OCI-LY1 (cell line): ENCODE measurements around the gene CORIN.

Source experiments
- H2AFZ ChIP-seq: fragments of 200-600 bp; sonication (generic), shearing (Covaris generic); 2 replicates; pipeline ENCODE4 v1.6.0; 2014; ENCODE audit warnings: antibody characterized with exemption, mild to moderate bottlenecking, low read length
- H3F3A ChIP-seq: fragments of 200-600 bp; sonication (generic), shearing (Covaris generic); 2 replicates; pipeline ENCODE4 v1.6.0; 2014; ENCODE audit warnings: mild to moderate bottlenecking, antibody characterized with exemption, low read length, moderate library complexity; ENCODE audit not compliant: insufficient read depth
- H3K27ac ChIP-seq: fragments of 200-600 bp; sonication (generic); 2 replicates; pipeline ENCODE4 v1.5.1; 2014; ENCODE audit warnings: low read length, mixed run types, mild to moderate bottlenecking, low read depth; ENCODE audit not compliant: poor library complexity, severe bottlenecking
- H3K27me3 ChIP-seq: fragments of 200-600 bp; sonication (generic); 2 replicates; pipeline ENCODE4 v1.6.0; 2014; ENCODE audit warnings: antibody characterized with exemption, mild to moderate bottlenecking, low read length, moderate library complexity; ENCODE audit not compliant: insufficient read depth
- H3K36me3 ChIP-seq: fragments of 200-600 bp; sonication (generic); 2 replicates; pipeline ENCODE4 v1.6.1; 2014; ENCODE audit warnings: mild to moderate bottlenecking, antibody characterized with exemption, low read length, moderate library complexity, mixed read lengths; ENCODE audit not compliant: insufficient read depth
- H3K4me1 ChIP-seq: fragments of 200-600 bp; sonication (generic); 2 replicates; pipeline ENCODE4 v1.5.1; 2014; ENCODE audit warnings: mild to moderate bottlenecking, low read length, moderate library complexity; ENCODE audit not compliant: insufficient read depth, severe bottlenecking
- H3K4me2 ChIP-seq: fragments of 200-600 bp; sonication (generic), shearing (Covaris generic); 2 replicates; pipeline ENCODE4 v1.6.1; 2014; ENCODE audit warnings: low read length
- H3K4me3 ChIP-seq: fragments of 200-600 bp; sonication (generic); 2 replicates; pipeline ENCODE4 v1.5.1; 2014; ENCODE audit warnings: low read length, low read depth, mild to moderate bottlenecking, mixed read lengths; ENCODE audit not compliant: poor library complexity, severe bottlenecking
- H3K79me2 ChIP-seq: fragments of 200-600 bp; shearing (Covaris generic); 2 replicates; pipeline ENCODE4 v1.6.1; 2016; ENCODE audit warnings: mixed run types, low read length, mixed read lengths; ENCODE audit not compliant: insufficient read depth
- H3K9ac ChIP-seq: fragments of 200-600 bp; sonication (generic), shearing (Covaris generic); 2 replicates; pipeline ENCODE4 v1.6.1; 2014; ENCODE audit warnings: mild to moderate bottlenecking, low read length, mixed read lengths
- H3K9me2 ChIP-seq: fragments of 200-600 bp; sonication (generic), shearing (Covaris generic); 2 replicates; pipeline ENCODE4 v1.6.1; 2014; ENCODE audit warnings: low read depth, mild to moderate bottlenecking, low read length, mixed read lengths
- H3K9me3 ChIP-seq: fragments of 200-600 bp; shearing (Covaris generic); 2 replicates; pipeline ENCODE4 v1.6.1; 2014; ENCODE audit warnings: low read length, mixed read lengths
- H4K20me1 ChIP-seq: fragments of 200-600 bp; sonication (generic), shearing (Covaris generic); 2 replicates; pipeline ENCODE4 v1.6.0; 2016; ENCODE audit warnings: mild to moderate bottlenecking, low read length; ENCODE audit not compliant: insufficient read depth
- EZH2 ChIP-seq: fragments of 200-600 bp; sonication (generic), shearing (Covaris generic); IDR thresholded peaks from 2 replicates; pipeline ENCODE4 v1.8.0; 2017; ENCODE audit warnings: borderline replicate concordance, mixed run types, mild to moderate bottlenecking, antibody characterized with exemption, low read length, moderate library complexity, mixed read lengths
- TF ChIP-seq, protein P1 (sequence below): fragments of 200-600 bp; sonication (generic), shearing (Covaris generic); IDR thresholded peaks from 2 replicates; pipeline ENCODE4 v1.5.1; 2017; ENCODE audit warnings: mild to moderate bottlenecking, antibody characterized with exemption, low read length, moderate library complexity, mixed read lengths

Gene CORIN

DNA sequence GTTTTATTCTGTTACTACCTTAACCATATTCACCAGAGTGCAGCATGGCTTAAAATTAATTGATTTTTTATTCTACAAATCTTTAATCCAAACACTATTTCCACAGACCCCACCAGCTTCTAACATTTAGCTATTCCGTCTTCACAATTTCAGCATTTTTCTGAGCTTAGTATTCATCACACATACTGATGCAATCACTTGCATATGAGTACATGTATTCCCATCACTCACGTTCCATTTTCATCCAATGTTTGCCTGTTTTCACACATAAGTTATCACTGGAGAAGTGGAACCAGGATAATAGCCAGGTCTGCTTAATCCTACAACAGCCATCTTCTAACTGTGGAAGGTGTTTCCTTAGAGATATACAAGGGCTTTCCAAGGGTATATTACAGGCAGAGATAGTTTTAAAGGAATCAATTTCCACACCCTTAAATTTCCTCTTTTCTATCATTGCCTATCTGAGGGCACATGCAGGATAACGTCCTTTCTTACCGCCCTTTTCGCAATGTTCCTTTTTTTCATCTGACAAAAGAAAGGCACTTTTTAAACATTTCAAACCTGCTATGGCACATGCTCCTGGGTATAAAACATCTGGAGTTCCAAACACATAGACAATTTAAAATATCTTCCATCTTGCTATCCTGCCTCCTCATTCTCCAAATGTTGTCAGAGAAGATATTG lies 115.8 kb downstream of the CORIN start:
- H3K4me2 ChIP-seq, result no peak overlapping the region
- H3K9me2 ChIP-seq, result no peaks in the 10 kb centered on the region
- H3K27me3 ChIP-seq, result no peaks in the 10 kb centered on the region
- H3K79me2 ChIP-seq, result no peaks in the 10 kb centered on the region
- no peaks in the 10 kb centered on the region for H3K36me3 ChIP-seq
- H2AFZ ChIP-seq, result no peak overlapping the region
- no peaks in the 10 kb centered on the region for H4K20me1 ChIP-seq
- no peak overlapping the region for H3K4me3 ChIP-seq
- no peaks in the 10 kb centered on the region for H3K4me1 ChIP-seq
- TF ChIP-seq EZH2, result no peak
- TF ChIP-seq, protein P1, sequence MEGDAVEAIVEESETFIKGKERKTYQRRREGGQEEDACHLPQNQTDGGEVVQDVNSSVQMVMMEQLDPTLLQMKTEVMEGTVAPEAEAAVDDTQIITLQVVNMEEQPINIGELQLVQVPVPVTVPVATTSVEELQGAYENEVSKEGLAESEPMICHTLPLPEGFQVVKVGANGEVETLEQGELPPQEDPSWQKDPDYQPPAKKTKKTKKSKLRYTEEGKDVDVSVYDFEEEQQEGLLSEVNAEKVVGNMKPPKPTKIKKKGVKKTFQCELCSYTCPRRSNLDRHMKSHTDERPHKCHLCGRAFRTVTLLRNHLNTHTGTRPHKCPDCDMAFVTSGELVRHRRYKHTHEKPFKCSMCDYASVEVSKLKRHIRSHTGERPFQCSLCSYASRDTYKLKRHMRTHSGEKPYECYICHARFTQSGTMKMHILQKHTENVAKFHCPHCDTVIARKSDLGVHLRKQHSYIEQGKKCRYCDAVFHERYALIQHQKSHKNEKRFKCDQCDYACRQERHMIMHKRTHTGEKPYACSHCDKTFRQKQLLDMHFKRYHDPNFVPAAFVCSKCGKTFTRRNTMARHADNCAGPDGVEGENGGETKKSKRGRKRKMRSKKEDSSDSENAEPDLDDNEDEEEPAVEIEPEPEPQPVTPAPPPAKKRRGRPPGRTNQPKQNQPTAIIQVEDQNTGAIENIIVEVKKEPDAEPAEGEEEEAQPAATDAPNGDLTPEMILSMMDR, result no peak
- H3K9ac ChIP-seq, result no peak overlapping the region
- H3K27ac ChIP-seq, result no peak overlapping the region
- no peaks in the 10 kb centered on the region for H3F3A ChIP-seq
- no peaks in the 10 kb centered on the region for H3K9me3 ChIP-seq

DNA sequence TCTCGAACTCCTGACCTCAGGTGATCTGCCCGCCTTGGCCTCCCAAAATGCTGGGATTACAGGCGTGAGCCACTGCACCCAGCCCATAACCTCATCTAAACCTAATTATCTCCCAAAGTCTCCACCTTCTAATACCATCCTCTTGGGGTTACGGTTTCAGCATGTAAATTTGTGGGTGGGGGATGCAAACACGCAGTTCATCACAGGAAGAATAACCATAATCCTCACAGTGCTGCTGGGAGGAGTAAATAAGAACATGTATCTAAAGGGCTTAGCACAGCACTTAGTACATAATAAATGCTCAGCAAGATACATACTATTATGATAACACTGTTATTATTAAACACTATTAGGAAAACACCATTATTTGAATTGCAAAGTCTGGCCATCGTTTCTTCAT lies 116.4 kb downstream of the CORIN start:
- TF ChIP-seq, protein P1, result no peak
- no peak for TF ChIP-seq EZH2
- Histone ChIP-seq H3K4me2 (no peak overlapping the region), H3K79me2 (no peaks in the 10 kb centered on the region), H4K20me1 (no peaks in the 10 kb centered on the region), H3F3A (no peaks in the 10 kb centered on the region), H3K9ac (no peak overlapping the region), H3K9me3 (no peaks in the 10 kb centered on the region), H3K27ac (no peak overlapping the region), H3K9me2 (no peaks in the 10 kb centered on the region), H2AFZ (no peak overlapping the region), H3K4me1 (no peaks in the 10 kb centered on the region), H3K27me3 (no peaks in the 10 kb centered on the region), H3K4me3 (no peak overlapping the region), H3K36me3 (no peaks in the 10 kb centered on the region)

DNA sequence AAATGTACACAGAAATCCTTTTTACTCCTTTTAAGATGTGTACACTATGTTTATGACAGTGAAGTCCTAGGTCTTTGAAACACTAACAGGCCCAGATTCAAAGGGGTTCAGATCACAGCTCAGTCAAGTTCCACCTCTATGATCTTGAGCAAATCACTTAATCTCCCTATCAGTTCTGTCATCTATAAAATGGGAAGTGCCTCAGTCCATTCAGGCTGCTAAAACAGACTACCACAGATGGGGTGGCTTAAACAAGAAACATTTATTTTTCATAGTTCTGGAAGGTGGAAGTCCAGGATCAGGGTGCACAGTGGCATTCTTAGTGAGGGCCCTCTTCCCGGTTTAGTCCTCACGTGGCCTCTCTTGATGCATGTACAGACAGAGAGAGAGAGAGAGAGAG lies 117.1 kb downstream of the CORIN start:
- Histone ChIP-seq H3K9me2 (no peaks in the 10 kb centered on the region), H3K9ac (no peak overlapping the region), H3K9me3 (no peaks in the 10 kb centered on the region), H3K4me2 (no peak overlapping the region), H2AFZ (no peak overlapping the region), H3F3A (no peaks in the 10 kb centered on the region), H3K79me2 (no peaks in the 10 kb centered on the region), H3K36me3 (no peaks in the 10 kb centered on the region), H3K4me3 (no peak overlapping the region), H3K27me3 (no peaks in the 10 kb centered on the region), H3K27ac (no peak overlapping the region), H4K20me1 (no peaks in the 10 kb centered on the region), H3K4me1 (no peaks in the 10 kb centered on the region)
- TF ChIP-seq, protein P1, result no peak
- TF ChIP-seq EZH2, result no peak
